Measurements from ENCODE around the gene EFCAB7.

Gene EFCAB7

DNA sequence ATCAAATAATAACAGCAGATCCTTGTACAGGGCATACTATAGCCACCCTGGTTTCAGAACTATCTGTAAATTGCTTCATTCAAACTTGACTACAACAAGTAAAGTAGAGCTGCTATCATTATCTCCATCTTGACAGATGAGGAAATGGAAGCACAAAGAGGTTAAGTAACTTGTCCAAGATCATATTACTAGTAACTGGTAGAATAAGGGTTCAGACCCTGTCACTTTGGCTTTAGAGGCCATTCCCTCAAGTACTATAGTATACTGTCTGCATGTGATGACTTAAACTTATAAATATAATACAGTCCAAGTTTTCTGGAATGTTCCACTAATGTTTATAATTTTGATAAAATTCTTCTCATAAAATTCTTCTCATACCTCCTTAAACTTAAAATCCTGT is 94.7 kb downstream of the EFCAB7 start:
- ATAC-seq (ENCODE audit: insufficient read depth, low read depth) (no peak), DNase-seq (no peak)
- no peak overlapping the region for H3K9ac ChIP-seq (ENCODE audit: low read depth, low read length)
- no peaks in the 10 kb centered on the region for H3K79me2 ChIP-seq (ENCODE audit: insufficient read depth, low read length)
- H3K4me2 ChIP-seq (ENCODE audit: insufficient read depth, low read length) = no peak overlapping the region
- no peak overlapping the region for H3K4me3 ChIP-seq (ENCODE audit: low read depth in 1 of 2, low read length in 2 of 2)
- no peak for TF ChIP-seq EZH2 (IDR thresholded peaks at IDR 0.05; ENCODE audit: borderline replicate concordance, low read depth, low read length, severe bottlenecking)
- TF ChIP-seq, protein P1, sequence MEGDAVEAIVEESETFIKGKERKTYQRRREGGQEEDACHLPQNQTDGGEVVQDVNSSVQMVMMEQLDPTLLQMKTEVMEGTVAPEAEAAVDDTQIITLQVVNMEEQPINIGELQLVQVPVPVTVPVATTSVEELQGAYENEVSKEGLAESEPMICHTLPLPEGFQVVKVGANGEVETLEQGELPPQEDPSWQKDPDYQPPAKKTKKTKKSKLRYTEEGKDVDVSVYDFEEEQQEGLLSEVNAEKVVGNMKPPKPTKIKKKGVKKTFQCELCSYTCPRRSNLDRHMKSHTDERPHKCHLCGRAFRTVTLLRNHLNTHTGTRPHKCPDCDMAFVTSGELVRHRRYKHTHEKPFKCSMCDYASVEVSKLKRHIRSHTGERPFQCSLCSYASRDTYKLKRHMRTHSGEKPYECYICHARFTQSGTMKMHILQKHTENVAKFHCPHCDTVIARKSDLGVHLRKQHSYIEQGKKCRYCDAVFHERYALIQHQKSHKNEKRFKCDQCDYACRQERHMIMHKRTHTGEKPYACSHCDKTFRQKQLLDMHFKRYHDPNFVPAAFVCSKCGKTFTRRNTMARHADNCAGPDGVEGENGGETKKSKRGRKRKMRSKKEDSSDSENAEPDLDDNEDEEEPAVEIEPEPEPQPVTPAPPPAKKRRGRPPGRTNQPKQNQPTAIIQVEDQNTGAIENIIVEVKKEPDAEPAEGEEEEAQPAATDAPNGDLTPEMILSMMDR (IDR thresholded peaks at IDR 0.05; ENCODE audit: borderline replicate concordance, extremely low read depth, low read length, poor library complexity, severe bottlenecking) = no peak
- H3K27me3 ChIP-seq (ENCODE audit: insufficient read depth, low read length, poor library complexity) = no peaks in the 10 kb centered on the region
- H3K4me1 ChIP-seq (ENCODE audit: insufficient read depth, low read length) = no peaks in the 10 kb centered on the region
- H3K36me3 ChIP-seq (ENCODE audit: insufficient read depth, low read length) = no peaks in the 10 kb centered on the region
- H4K20me1 ChIP-seq (ENCODE audit: insufficient read depth, low read length) = peaks cover 9% of the 10 kb centered on the region
- no peak overlapping the region for H2AFZ ChIP-seq (ENCODE audit: low read depth, low read length)
- H3K27ac ChIP-seq (ENCODE audit: low read length) = no peak overlapping the region
- no peaks in the 10 kb centered on the region for H3K9me3 ChIP-seq (ENCODE audit: insufficient read depth, low read length, severe bottlenecking)

DNA sequence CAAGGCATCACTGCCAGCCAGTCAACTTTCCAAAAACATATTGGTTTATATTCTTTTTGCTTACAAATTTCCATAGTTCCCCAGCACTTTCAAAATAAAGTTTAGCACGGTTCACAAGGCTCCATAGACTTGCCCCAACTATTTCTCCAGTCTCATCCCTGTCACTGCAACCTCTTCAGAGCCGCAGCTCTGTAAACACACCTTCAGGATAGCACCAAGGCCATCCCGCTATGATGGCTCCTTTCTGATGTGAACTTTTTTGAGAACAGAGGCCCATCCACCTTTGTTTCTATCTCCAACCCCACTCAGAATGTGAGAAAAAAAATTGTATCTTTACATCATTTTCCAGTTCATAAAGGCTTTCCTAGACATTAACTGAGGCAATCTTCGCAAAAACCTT is 96.2 kb downstream of the EFCAB7 start:
- H3K79me2 ChIP-seq (ENCODE audit: insufficient read depth, low read length) = no peaks in the 10 kb centered on the region
- TF ChIP-seq EZH2 (IDR thresholded peaks at IDR 0.05; ENCODE audit: borderline replicate concordance, low read depth, low read length, severe bottlenecking) = no peak
- TF ChIP-seq, protein P1 (IDR thresholded peaks at IDR 0.05; ENCODE audit: borderline replicate concordance, extremely low read depth, low read length, poor library complexity, severe bottlenecking) = no peak

DNA sequence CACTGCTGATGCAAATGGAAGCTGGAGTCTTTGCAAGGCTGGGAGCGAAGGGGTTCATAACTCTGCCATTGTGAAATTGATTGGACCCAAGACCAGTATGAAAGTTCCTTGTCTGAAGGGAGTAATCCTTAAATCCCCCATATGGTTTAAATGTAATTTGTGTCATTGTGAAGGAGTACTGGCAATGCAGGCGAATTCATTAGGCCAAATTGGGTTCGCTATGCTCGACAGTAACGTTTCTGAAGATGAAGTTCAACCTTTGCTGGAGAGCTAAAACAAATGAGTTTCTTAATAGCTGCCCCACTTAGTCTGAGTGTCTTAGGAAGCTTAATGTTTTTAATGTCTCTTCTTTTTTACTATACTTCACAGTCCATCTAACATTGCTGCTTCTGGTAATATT is 97.3 kb downstream of the EFCAB7 start:
- TF ChIP-seq, protein P1 (IDR thresholded peaks at IDR 0.05; ENCODE audit: borderline replicate concordance, extremely low read depth, low read length, poor library complexity, severe bottlenecking) = no peak
- no peak for TF ChIP-seq EZH2 (IDR thresholded peaks at IDR 0.05; ENCODE audit: borderline replicate concordance, low read depth, low read length, severe bottlenecking)
- DNase-seq = no peak
- Histone ChIP-seq H3K36me3 (ENCODE audit: insufficient read depth, low read length) (no peaks in the 10 kb centered on the region), H4K20me1 (ENCODE audit: insufficient read depth, low read length) (peaks cover 5% of the 10 kb centered on the region), H3K27ac (ENCODE audit: low read length) (no peak overlapping the region), H3K9ac (ENCODE audit: low read depth, low read length) (no peak overlapping the region), H3K9me3 (ENCODE audit: insufficient read depth, low read length, severe bottlenecking) (no peaks in the 10 kb centered on the region), H3K4me3 (ENCODE audit: low read depth in 1 of 2, low read length in 2 of 2) (no peak overlapping the region), H3K4me1 (ENCODE audit: insufficient read depth, low read length) (no peaks in the 10 kb centered on the region), H3K79me2 (ENCODE audit: insufficient read depth, low read length) (no peaks in the 10 kb centered on the region), H2AFZ (ENCODE audit: low read depth, low read length) (no peak overlapping the region), H3K27me3 (ENCODE audit: insufficient read depth, low read length, poor library complexity) (no peaks in the 10 kb centered on the region), H3K4me2 (ENCODE audit: insufficient read depth, low read length) (no peak overlapping the region)
- no peak for ATAC-seq (ENCODE audit: insufficient read depth, low read depth)

More for the DNA sequence above, 96.2 kb downstream of the EFCAB7 start:
- Histone ChIP-seq H3K9ac (ENCODE audit: low read depth, low read length) (no peak overlapping the region), H4K20me1 (ENCODE audit: insufficient read depth, low read length) (peaks cover 11% of the 10 kb centered on the region), H3K4me2 (ENCODE audit: insufficient read depth, low read length) (no peak overlapping the region), H3K4me3 (ENCODE audit: low read depth in 1 of 2, low read length in 2 of 2) (no peak overlapping the region), H3K4me1 (ENCODE audit: insufficient read depth, low read length) (no peaks in the 10 kb centered on the region), H3K9me3 (ENCODE audit: insufficient read depth, low read length, severe bottlenecking) (no peaks in the 10 kb centered on the region), H3K27me3 (ENCODE audit: insufficient read depth, low read length, poor library complexity) (no peaks in the 10 kb centered on the region), H2AFZ (ENCODE audit: low read depth, low read length) (no peak overlapping the region), H3K27ac (ENCODE audit: low read length) (no peak overlapping the region), H3K36me3 (ENCODE audit: insufficient read depth, low read length) (no peaks in the 10 kb centered on the region)
- ATAC-seq (ENCODE audit: insufficient read depth, low read depth) (no peak), DNase-seq (no peak)

DNA sequence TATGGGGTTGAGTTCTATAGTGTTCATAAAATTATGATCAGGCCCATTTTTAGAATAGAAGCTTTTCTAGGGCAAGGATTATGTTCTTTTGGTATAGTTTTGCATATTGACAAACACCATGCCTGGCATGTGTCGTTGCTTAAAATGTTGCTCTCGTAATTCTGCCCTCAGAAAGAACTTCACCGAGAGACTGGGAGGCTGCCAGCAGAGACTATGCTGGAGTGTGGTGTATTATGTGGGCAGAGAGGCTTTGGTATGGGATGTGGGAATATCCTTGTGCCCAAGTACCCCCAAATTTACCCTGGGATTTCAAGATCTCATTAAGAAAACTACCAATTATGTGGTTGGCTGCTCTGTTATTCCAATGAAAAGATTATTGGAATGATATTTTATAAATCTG is 97.8 kb downstream of the EFCAB7 start:
- H3K36me3 ChIP-seq (ENCODE audit: insufficient read depth, low read length) = no peaks in the 10 kb centered on the region
- H3K27ac ChIP-seq (ENCODE audit: low read length) = no peak overlapping the region
- H3K9ac ChIP-seq (ENCODE audit: low read depth, low read length) = no peak overlapping the region

More for the DNA sequence above, 97.8 kb downstream of the EFCAB7 start:
- no peaks in the 10 kb centered on the region for H3K27me3 ChIP-seq (ENCODE audit: insufficient read depth, low read length, poor library complexity)
- peaks cover 5% of the 10 kb centered on the region for H4K20me1 ChIP-seq (ENCODE audit: insufficient read depth, low read length)
- no peaks in the 10 kb centered on the region for H3K9me3 ChIP-seq (ENCODE audit: insufficient read depth, low read length, severe bottlenecking)
- H2AFZ ChIP-seq (ENCODE audit: low read depth, low read length) = no peak overlapping the region
- H3K79me2 ChIP-seq (ENCODE audit: insufficient read depth, low read length) = no peaks in the 10 kb centered on the region
- no peak overlapping the region for H3K4me3 ChIP-seq (ENCODE audit: low read depth in 1 of 2, low read length in 2 of 2)
- H3K4me1 ChIP-seq (ENCODE audit: insufficient read depth, low read length) = no peaks in the 10 kb centered on the region
- ATAC-seq (ENCODE audit: insufficient read depth, low read depth) (no peak), DNase-seq (no peak)
- no peak overlapping the region for H3K4me2 ChIP-seq (ENCODE audit: insufficient read depth, low read length)
- TF ChIP-seq, protein P1 (IDR thresholded peaks at IDR 0.05; ENCODE audit: borderline replicate concordance, extremely low read depth, low read length, poor library complexity, severe bottlenecking) = no peak
- no peak for TF ChIP-seq EZH2 (IDR thresholded peaks at IDR 0.05; ENCODE audit: borderline replicate concordance, low read depth, low read length, severe bottlenecking)

Measured in DND-41 (cell line).